Activated T-cell treated with anti-CD3 and anti-CD28 coated beads, Interleukin-2, amount 50 U/mL, for 48 hours (primary cell): ENCODE measurements around the gene MMP15.

ENCODE experiments used
- DNase-seq, 2 experiments: peaks; one replicate each; pipeline ENCODE4 v3.0.0-alpha.2; 2020

MMP15 gene

GRCh38 chr16:58020628-58021521, 4.7 kb upstream of the MMP15 start:
- DNase-seq: peak; percentile 73 to 77

DNA sequence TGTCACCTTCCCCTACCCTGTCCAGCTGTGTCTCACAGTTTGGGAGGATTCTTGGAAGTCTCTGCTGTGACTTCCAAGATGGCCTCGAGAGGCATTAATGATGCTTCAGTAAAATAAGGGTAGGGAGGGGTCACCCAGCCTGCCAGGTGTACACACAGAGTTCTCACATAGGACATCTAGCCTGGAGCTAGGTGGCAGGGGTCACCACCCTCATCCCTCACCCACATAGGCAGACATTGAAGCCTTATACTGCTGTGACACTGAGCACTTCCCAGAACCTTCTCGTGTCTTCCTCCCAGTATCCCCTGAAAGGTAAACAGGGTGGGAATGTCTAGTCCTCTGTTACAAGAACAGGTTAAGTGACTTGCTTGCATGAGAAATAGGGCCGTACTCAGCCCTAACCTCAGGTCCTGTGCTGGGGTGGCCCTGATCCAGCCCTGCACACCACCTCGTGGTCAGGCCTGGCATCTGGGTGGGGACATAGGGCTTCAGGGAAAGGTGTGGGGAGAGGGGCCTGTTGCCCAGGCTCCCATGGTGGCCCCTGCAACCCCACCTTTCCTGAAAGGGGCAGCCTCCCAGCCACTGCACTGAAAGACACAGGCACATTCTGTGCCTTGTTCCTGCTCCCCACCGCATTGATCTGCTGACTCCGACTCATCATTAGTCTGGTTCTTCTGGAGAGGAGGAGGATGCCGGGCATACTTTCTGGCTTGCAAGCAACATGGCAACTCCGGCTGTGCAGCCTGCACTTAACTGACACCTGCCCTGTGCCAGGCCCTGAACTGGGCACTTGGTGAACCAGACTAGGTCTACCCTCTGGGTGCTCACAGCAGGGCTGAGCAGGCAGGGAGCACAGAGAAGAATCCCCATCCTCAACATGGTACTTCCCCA, 3.6 kb upstream of the MMP15 start:
- DNase-seq: no peak

DNA sequence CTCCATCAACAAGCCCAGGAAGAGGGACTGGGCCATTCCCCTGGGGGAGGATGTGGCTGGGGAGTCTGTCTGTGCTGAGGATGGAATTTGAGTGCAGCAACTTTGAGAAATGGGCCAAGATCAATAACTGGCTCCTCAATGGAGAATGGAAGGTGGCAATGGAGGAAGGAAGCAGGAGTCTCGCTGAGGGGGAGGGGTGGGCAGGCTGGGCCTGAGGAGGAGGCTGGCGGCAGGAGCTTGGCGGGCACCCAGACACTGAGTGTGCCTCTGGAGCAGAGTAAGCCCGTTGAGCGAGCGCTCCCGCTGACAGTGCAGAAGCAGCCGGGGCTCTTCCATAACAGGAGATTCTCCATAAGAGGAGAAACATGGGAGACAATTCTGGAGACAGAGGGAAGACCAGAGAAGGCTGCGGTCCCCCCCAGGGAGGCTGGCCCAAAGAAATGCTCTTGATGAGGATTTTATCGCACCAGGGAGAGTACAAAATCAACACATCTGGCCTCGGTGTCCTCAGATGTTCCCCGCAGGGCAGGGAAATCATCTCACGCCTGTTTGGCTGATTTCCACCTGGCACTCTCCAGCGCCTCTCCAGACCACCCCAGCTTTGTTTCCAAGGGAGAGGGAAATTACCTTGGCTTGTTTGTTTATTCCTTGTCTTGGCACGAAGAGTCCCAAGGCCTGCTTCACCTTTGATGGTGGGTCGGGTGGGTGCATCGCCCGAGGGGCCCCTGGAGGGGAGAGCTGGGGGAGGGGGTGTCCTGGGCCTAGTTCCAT, 2.8 kb upstream of the MMP15 start:
- DNase-seq: no peak

DNA sequence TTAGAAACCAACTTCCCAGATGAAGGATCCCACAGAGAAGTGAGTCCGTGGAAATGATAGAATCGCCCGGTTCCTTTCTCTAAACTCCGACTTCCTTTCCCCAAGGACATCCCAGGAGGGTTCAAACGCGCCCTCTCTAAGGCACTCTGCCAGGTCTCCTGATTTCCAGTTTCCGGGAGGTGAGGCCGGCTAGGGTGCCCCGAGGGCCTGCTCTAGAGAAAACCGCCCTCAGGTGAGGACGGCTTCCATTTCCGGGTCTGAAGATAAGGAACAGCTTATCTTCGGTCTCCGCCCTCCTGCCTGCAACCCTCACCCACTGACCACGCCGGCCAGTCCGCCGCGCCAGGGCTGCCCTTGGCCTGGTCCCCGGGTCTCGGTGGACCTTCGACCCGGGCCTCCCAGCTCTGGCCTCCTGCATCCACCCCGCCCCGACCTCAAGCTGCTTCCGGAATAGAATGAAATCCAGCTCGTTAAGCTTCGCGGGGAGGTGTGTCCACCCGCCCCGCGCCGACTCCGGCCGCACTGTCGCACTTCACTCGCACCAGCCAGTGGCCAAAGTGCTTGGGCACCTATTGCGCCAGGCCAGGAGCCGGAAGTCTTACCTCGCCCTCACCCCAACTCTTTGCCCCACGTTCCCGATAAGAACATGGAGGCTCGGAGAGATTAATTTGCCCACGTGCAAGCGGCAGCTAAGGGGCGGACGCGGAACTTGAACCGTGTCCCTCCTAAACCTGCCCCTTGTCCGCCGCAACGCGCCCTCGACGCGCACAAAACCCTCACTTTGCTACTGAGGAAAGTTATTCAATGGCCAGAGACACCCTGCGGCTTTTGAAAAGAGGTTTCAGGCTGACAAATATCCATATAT, 836 bp upstream of the MMP15 start:
- DNase-seq: peak; percentile 39 to 52

DNA sequence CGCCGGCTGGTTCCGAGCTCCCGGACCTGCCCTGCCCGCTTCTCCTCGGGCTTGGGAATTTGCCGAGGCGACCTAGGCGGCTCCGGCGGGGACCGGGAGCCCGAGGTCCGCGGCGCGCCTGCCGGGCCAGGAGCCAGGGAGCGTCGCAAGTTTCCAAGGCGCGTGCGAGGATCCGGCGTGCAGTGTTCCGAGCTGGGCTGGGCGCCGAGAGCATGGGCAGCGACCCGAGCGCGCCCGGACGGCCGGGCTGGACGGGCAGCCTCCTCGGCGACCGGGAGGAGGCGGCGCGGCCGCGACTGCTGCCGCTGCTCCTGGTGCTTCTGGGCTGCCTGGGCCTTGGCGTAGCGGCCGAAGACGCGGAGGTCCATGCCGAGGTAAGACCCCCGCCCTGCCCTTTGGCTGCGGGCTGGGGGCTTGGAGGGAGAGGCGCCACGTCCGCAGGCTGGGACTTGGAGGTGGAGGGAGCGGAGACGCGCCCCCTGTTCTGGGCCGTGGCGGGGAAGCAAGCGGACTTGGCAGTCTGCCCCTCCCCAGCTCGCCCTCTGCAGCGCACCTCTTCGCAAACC, 668 bp downstream of the MMP15 start:
- DNase-seq: peak; percentile 40 to 49

GRCh38 chr16:58026705-58027160, 1.2 kb downstream of the MMP15 start:
- DNase-seq: peak in 1 of 2 experiments; percentile 28

DNA sequence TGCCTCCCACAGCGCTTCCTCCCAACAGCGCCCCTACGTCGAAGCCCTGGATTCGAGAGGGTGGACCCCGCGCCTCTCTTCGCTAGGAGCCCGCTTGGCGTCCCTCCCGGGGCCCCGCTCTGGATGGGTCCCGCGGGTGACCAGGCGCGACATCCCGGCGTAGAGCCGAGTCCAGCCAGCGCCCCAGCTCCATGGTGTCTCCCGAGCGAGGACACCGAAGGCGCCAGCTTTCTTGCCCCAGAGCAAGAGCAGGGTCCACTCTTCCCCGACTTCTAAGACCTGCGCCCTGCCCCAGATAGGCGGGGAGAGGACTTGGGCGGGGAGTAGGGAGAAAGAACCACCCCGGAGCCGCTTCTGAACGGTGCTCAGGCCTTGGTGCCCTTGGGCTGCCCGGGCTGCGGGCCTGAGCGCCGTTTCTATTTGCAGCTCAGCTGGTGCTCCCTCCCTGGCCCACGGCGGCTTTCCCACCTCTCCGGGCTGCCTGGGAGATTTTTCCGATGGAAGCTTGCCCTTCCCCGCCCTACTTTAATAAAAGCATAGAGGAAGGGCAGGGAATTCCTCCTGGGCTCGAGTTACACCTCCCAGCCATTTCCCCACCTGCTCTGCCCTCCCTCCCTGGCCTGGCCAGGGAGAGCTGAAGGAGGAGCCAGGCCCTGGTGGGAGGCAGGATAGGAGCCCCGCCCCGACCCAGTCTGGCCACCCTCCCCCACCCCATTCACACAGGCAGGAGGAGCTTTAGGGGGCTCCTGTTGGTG, 1.8 kb downstream of the MMP15 start:
- DNase-seq: peak in 1 of 2 experiments; percentile 26

- DNase-seq: no peak
These were observed 2.4 kb downstream of the MMP15 start for GRCh38 chr16:58027916-58028455.

DNA sequence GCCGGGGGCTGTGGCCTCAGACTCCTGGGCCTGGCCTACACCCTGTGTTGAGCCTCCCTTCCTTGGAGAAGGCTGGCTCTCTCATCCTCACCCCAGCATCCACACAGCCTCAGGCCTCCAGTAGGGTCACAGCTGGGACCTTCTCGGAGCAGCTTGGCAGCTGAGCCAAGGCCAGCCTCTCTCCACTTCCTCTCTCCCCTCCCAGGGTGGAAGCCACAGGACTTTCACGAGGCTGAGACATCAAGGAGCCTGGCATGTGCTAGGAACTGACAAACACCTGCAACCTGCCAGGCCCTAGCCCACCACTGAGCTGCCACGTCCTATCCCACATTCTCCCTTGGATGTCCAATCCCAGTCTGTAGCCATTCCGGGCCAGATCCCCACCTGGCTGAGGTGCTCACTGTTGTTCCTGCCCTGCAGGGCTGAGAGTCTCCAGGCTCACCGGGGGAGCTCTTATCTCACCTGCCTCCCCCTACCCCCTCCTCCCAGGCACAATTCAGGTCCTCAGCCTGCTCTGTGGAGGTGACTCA, 3.1 kb downstream of the MMP15 start:
- DNase-seq: no peak

DNA sequence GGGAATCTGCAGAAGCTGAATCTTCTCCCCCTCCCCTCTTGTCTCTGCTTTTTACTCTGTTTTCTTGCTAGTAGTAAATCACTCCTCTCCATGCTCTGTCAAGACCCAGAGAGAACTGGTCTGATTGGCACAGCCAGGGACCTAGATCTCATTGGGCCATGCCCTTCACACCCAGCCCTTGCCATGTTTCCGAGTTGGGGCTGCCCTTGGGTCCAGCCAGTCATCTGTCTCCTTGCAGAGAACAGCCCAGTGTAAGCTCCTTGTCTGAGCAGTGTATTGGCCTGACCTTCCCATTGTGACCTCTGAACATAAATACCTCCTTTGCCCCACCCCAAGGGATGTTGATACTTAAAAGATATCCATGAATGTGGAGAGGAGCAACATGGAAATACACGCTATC, 3.9 kb downstream of the MMP15 start:
- DNase-seq: no peak

GRCh38 chr16:58030136-58030840, 4.7 kb downstream of the MMP15 start:
- DNase-seq: no peak

GRCh38 chr16:58031016-58031800, 5.7 kb downstream of the MMP15 start:
- no peak for DNase-seq

DNA sequence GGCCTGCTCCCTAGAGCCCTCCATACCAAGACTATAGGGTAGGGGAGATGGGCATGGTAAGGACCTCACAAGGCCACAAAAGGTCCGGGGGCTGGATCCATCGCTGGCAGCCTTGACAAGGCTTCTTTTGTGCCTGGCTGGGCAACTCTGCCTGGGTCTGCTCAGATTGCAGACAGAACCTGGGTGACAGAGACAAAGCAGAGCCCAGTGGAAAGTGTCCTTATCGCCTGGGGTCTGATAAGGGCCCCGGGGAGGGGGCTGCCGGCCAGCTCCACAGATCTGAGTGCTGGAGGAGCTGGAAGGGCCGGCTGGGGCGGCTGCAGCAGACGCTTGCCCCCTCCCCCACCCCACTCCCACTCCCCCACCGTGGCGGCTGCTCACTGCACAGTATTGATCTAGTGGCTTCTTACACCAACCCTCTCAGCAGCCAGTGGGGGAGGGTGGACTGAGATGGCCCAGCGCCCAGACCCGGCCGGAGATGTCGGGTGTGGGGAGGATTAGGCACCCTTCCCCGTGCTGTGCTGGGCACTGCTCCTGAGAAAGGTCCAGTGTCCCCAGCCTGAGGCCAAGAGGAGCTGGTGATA, 7.2 kb downstream of the MMP15 start:
- no peak for DNase-seq

- no peak for DNase-seq
These were observed 8.7 kb downstream of the MMP15 start for GRCh38 chr16:58034128-58034685.

DNA sequence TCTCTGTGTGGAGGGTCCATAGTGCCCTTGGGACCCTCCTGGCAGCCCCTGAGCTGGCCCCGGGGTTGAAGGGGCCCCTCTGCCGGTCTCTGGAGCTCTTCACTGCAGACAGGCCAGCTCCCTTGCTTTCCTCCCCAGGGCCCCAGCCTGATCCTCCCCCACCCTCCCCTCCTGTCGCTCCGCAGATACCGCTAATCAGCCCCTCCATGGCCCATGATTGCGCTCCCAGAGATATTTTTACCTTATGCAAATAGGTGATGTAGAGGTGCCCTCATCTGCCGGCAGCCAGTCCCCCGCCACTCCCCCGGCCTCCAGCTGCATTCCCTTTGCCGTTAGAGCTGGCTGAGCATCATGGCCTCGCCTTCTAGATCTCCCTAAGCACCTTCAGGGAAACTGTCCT, 9.2 kb downstream of the MMP15 start:
- no peak for DNase-seq

DNA sequence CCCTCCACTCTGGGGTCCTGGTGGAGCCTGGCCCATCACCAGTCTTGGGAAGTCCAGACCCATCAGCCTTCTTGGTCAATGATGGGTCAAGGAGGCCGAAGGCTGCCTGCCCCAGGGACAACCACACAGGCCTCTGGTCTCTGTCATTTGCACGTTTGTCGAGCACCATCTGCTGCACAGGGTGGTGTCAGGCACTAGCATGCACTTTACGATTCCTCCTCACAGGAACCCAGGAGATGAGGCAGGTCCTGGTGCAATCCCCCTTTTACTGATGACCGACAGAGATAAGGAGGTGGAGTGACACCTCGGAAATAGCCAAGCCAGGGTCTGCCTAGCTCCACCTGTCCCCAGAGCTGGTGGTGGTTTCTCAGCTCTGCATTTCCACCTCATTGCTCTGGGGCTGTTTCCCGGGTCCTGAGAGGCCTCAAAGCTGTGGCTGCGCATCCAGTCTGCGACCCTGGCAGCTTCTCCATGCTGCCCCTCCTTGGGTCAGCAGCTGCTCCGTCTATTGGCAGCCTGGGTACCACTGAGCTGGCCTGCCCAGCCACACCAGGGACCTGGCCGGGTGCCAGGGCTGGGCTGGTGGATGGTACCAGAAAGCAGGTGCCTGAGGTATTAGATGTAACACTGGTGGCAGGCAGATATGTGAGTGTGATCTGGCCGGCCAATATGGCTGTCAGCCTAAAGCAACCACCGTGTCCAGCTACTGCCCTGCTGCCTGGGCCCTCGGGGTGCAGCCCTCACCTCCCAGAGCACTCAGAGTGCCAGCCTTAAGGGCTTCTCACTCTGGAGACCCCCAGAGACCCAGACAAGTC, 10.0 kb downstream of the MMP15 start:
- no peak for DNase-seq

- DNase-seq: no peak
These were observed 11.4 kb downstream of the MMP15 start for GRCh38 chr16:58036943-58037342.
